Smooth muscle cell (in vitro differentiated cells): ENCODE measurements around the gene CRYBG1. TPM values are rescaled to one million over a fixed set of nuclear protein-coding genes. Genes with fewer than 3 reads are reported as not detected.

Experiments
- DNase-seq: peaks from one replicate; lab custom pipeline; 2025; ENCODE audit not compliant: unreplicated experiment; lab: John Stamatoyannopoulos, UW
- H2AFZ ChIP-seq: fragments of 200-600 bp; sonication (generic); 2 replicates; pipeline ENCODE4 v1.6.0; 2016; ENCODE audit warnings: antibody characterized with exemption, low read depth, mild to moderate bottlenecking
- H3F3A ChIP-seq: fragments of 200-600 bp; sonication (generic); 2 replicates; pipeline ENCODE4 v1.6.0; 2017; ENCODE audit warnings: antibody characterized with exemption, low read depth
- H3K27ac ChIP-seq: fragments of 200-600 bp; sonication (generic); 2 replicates; pipeline ENCODE4 v1.5.1; 2016; ENCODE audit warnings: low read depth, mild to moderate bottlenecking
- H3K27me3 ChIP-seq: fragments of 200-600 bp; sonication (generic); 2 replicates; pipeline ENCODE4 v1.6.1; 2016; ENCODE audit warnings: low read depth, mild to moderate bottlenecking
- H3K36me3 ChIP-seq: fragments of 200-600 bp; sonication (generic); 2 replicates; pipeline ENCODE4 v1.5.1; 2016; ENCODE audit warnings: low read depth
- H3K4me1 ChIP-seq: fragments of 200-600 bp; sonication (generic); 2 replicates; pipeline ENCODE4 v1.5.1; 2016; ENCODE audit warnings: low read depth
- H3K4me2 ChIP-seq: fragments of 200-600 bp; sonication (generic); 2 replicates; pipeline ENCODE4 v1.6.0; 2016; ENCODE audit warnings: mild to moderate bottlenecking
- H3K4me3 ChIP-seq: fragments of 200-600 bp; sonication (generic); 2 replicates; pipeline ENCODE4 v1.5.1; 2016; ENCODE audit warnings: mild to moderate bottlenecking
- H3K79me2 ChIP-seq: fragments of 200-600 bp; sonication (generic); 2 replicates; pipeline ENCODE4 v1.6.0; 2016; ENCODE audit warnings: low read depth, mild to moderate bottlenecking
- H3K9ac ChIP-seq: fragments of 200-600 bp; sonication (generic); 2 replicates; pipeline ENCODE4 v1.6.0; 2016; ENCODE audit warnings: low read depth
- H3K9me3 ChIP-seq: fragments of 200-600 bp; sonication (generic); replicated peaks from 2 replicates; pipeline ENCODE4 v1.5.1; 2016; ENCODE audit warnings: low read depth
- H4K20me1 ChIP-seq: fragments of 200-600 bp; sonication (generic); 2 replicates; pipeline ENCODE4 v1.6.0; 2016; ENCODE audit warnings: low read depth
- CTCF ChIP-seq: fragments of 200-600 bp; sonication (generic); IDR thresholded peaks from 2 replicates; pipeline ENCODE4 v1.5.1; 2017; ENCODE audit warnings: borderline replicate concordance, mild to moderate bottlenecking, antibody characterized with exemption; ENCODE audit not compliant: insufficient read depth, poor library complexity, severe bottlenecking
- WGBS: methylation state at CpG from one replicate; pipeline ENCODE4 v1.1.7; 2016; ENCODE audit warnings: low lambda C conversion rate; 5-methylcytosine and 5-hydroxymethylcytosine counted together
- polyA plus RNA-seq: library from polyadenylated mRNA; unstranded; fragments of >200 nt; fragmentation: Nextera tagmentation; extraction: Ambion mirVana; gene quantifications from 2 replicates; pipeline ENCODE4 v1.2.1, GENCODE V29; 2016
- total RNA-seq: library from RNA; depleted of rRNA; stranded (reverse); fragments of >200 nt; gene quantifications from 2 replicates; pipeline ENCODE4 v1.2.3, GENCODE V29; 2014

CRYBG1 gene
- total and polyA plus RNA-seq, 2 experiments from 2014 or later, result 0.98 to 11.9 TPM

GRCh38 chr6:106379951-106380350, 19.4 kb downstream of the CRYBG1 start:
- 95% methylated on average over 1 of the region's 1 CpG for WGBS
- no peak overlapping the region for H3K27ac ChIP-seq
- H3K9ac ChIP-seq, result no peak overlapping the region

DNA sequence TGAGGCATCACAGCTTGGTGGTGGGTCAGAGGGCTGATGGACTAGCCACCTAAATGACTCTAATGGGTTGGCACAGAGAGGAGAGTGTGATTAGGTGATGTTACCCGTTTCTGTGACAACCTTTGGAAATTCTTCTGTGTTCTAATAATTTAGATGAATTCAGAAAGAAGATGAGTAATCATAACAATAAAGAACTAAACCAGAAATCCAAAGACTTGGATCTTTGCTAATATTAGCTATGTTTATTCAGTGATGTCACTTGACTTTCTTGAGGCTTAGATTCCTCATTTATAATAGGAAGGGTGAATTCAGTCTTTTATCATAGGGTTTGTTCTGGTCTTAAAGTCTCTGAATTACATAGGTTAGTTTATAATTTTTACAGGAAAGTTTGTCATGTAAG, 19.9 kb downstream of the CRYBG1 start:
- H3K36me3 ChIP-seq, result no peaks in the 10 kb centered on the region
- H3K4me3 ChIP-seq, result no peak overlapping the region
- peaks cover 19% of the 10 kb centered on the region for H3K27me3 ChIP-seq
- WGBS, result 85% methylated on average over 1 of the region's 1 CpG
- no peak overlapping the region for H3K9ac ChIP-seq
- no peak overlapping the region for H3K4me2 ChIP-seq
- no peak overlapping the region for H2AFZ ChIP-seq
- TF ChIP-seq CTCF, result no peak
- H3K27ac ChIP-seq, result no peak overlapping the region
- H3K4me1 ChIP-seq, result no peaks in the 10 kb centered on the region
- H3K79me2 ChIP-seq, result no peaks in the 10 kb centered on the region
- no peak for DNase-seq
- H4K20me1 ChIP-seq, result no peaks in the 10 kb centered on the region
- H3K9me3 ChIP-seq, result no peaks in the 10 kb centered on the region
- H3F3A ChIP-seq, result no peaks in the 10 kb centered on the region

More at GRCh38 chr6:106379951-106380350, 19.4 kb downstream of the CRYBG1 start:
- DNase-seq, result no peak
- Histone ChIP-seq H3F3A (no peaks in the 10 kb centered on the region), H3K9me3 (no peaks in the 10 kb centered on the region), H3K27me3 (peaks cover 15% of the 10 kb centered on the region), H4K20me1 (no peaks in the 10 kb centered on the region), H3K4me2 (no peak overlapping the region), H3K4me1 (no peaks in the 10 kb centered on the region), H3K36me3 (no peaks in the 10 kb centered on the region), H3K79me2 (no peaks in the 10 kb centered on the region), H3K4me3 (no peak overlapping the region), H2AFZ (no peak overlapping the region)
- TF ChIP-seq CTCF, result no peak

- H3K4me2 ChIP-seq, result no peak overlapping the region
- H3K9me3 ChIP-seq, result no peaks in the 10 kb centered on the region
- no peaks in the 10 kb centered on the region for H3K4me1 ChIP-seq
- 86% methylated on average over 1 of the region's 1 CpG for WGBS
- H3F3A ChIP-seq, result no peaks in the 10 kb centered on the region
- H3K9ac ChIP-seq, result no peak overlapping the region
- no peaks in the 10 kb centered on the region for H3K79me2 ChIP-seq
- no peak for TF ChIP-seq CTCF
- H3K27ac ChIP-seq, result no peak overlapping the region
- DNase-seq, result no peak
- no peaks in the 10 kb centered on the region for H3K36me3 ChIP-seq
- H3K4me3 ChIP-seq, result no peak overlapping the region
- H4K20me1 ChIP-seq, result no peaks in the 10 kb centered on the region
- peaks cover 21% of the 10 kb centered on the region for H3K27me3 ChIP-seq
- no peak overlapping the region for H2AFZ ChIP-seq
These were observed 20.7 kb downstream of the CRYBG1 start for GRCh38 chr6:106381223-106381622.

GRCh38 chr6:106381881-106382280, 21.4 kb downstream of the CRYBG1 start:
- no peak overlapping the region for H2AFZ ChIP-seq
- no peaks in the 10 kb centered on the region for H3F3A ChIP-seq
- no peaks in the 10 kb centered on the region for H3K4me1 ChIP-seq
- H3K36me3 ChIP-seq, result no peaks in the 10 kb centered on the region
- H3K27ac ChIP-seq, result no peak overlapping the region
- DNase-seq, result no peak
- no peak overlapping the region for H3K9ac ChIP-seq
- no peak for TF ChIP-seq CTCF
- H3K27me3 ChIP-seq, result peaks cover 21% of the 10 kb centered on the region
- no peak overlapping the region for H3K4me3 ChIP-seq
- WGBS, result 80% methylated on average over 1 of the region's 1 CpG
- no peak overlapping the region for H3K4me2 ChIP-seq
- no peaks in the 10 kb centered on the region for H4K20me1 ChIP-seq
- no peaks in the 10 kb centered on the region for H3K79me2 ChIP-seq
- no peaks in the 10 kb centered on the region for H3K9me3 ChIP-seq
